ENCODE results near the gene YWHAB.
"Not testable (repeated sequence)": the region's sequence is repeated elsewhere in the genome, so short reads cannot be mapped to it uniquely, and the experiment has no call there.

The YWHAB gene

DNA sequence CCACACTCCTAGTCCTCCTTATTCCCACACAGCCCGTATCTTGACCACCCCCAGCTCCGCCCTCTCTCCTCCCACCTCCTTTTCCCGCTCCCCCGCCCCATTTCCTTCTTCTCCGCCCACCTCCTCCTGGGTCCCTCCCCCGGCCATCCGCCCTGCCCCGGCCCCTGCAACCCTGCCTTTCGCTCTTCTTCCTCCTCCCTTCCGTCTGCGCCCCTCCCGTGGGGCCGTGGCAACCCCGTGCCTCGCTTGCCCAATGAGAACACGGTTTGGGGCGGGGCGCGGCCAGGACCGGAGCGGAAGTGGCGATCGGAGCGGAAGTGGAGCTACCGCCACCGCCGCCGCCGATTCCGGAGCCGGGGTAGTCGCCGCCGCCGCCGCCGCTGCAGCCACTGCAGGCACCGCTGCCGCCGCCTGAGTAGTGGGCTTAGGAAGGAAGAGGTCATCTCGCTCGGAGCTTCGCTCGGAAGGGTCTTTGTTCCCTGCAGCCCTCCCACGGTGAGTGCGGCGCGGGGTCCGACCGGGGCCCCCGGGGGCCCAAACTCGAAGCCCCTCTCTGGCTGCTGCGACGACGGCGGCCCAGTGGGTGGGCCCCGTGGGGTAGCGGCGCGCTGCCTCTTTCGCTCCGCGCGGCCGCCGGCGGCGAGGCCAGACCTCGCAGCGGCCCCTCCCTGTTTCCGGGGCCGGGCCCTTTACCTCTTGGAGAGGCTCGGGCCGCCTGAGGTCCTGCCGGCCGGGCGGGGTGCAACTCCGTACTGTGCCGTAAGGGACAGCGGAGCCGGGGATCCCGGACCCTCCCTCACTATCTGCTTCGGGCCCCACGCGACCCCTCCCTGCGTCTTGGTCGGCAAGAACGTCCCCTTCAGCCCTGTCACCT lies at the start of gene YWHAB:
Gene YWHAB, plus strand, starts transcription at position 314 of the 874 bp plus-strand sequence. CDS start 15,829 bp downstream, outside the sequence.
- DNase-seq = peak; percentile 98

DNA sequence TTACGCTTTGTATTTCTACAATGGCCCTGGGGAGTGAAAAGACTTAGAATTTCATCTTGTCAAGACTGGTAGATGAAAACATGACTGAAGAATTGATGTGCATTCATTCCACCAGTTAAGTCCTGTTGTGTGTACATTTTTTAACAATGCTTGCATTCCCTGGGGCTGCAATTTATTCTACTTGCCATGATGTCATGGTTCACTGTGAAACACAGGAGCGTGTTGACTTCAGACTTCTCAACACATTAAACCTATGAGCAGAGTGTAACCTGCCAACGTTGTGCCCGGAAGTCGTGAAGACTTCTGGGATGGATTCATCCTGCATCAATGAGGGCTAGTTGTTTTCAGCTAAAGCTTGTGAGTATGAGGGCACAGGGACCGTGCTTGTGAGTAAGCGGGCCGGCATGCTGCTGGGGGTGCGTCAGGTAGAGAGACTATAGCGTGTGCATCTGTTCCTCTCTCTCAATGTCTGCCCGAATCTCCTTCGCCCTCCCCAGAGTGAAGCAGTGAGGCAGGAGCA lies 48.8 kb upstream of the YWHAB start:
- DNase-seq = no peak

DNA sequence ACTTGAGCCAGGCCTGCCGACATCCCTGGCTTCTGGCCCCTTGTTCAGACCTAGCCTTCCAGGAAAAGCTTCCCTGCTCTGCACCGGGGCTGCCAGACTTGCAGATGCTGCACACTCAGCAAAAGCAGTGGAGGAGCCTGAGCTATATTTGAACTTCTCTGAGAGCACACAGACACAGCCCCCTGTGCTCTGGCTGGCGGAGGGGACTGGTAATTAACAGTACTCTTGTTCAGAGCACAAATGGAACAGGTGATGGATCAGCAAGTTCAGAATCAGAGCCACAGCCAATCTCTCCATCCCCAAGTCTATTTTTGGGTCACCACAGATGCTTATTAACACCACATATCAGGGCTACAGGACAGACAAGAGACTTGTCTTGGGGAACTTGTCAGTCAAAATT lies 47.6 kb upstream of the YWHAB start:
- no peak for DNase-seq

DNA sequence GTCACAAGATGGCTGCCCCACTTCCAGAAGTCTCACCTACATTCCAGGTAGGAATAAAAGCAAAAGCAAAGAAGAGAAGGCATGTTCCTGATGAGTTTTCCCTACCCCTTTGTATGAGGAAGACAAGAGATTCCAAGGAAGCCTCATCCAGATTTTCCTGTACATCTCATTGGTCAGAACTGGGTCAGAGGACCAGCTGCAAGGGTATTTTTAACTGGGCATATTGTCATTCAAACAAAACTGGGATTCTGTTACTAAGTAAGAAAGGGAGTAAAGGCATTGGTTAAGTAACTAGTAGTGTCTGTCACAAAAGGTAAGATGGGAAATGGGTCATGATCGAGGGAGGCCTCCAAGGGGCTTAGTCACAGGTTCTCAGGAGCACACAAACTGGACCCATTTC lies 47.0 kb upstream of the YWHAB start:
- no peak for DNase-seq

DNA sequence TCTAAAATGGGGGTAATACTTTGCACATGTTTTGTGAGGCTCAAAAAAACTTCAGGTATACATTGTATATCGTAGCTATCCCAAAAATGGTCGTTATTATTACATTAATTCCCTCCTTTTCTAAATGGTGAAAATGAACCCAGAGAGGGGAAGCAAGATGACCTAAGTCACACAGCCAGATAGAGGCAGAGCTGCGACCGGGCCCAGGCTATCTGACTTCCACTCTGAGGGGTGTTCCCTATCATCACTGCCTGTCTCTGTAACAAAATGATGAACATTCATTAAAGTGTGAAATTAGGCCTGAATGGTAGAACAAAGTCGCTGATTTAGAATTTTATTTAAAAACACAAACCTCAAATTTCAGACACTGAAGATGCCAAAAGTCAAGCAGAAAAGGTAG lies 46.0 kb upstream of the YWHAB start:
- no peak for DNase-seq

DNA sequence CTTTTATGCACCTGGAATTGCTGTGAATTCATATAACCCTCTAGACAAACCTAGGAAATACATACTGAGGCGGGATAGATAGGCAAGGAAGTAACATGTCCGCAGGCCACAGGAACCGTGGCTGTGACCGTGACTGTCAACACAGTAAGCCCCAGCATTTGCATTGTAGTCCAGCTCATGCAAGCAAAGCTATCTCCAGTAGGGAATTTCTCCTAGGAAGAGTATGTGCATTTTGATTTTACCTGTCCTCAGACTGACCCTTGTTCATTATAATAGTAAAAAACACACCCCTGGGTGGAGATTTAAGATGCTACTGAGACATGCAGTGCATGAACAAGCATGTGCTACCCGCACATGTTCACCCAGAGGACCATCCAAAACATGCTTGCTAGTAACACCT lies 44.7 kb upstream of the YWHAB start:
- no peak for DNase-seq

DNA sequence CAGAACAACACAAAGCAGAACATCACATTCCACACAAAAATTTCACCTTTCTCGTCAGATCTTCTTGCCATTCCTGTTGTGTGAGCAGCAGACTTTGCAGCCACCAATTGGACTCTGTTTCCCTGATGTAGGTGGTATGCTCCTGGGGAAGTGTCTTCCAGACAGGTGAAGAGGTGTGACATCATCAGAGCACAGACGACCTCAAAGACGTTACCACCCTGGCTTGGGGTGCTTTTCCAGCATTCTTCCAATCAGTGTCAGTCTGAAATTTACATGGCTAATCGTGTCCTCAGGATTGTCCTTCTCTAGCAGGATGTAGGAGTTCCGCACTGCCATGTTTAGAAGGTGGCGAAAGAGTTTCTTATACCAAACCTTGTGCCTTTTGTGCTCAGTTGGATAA lies 43.5 kb upstream of the YWHAB start:
- no peak for DNase-seq

DNA sequence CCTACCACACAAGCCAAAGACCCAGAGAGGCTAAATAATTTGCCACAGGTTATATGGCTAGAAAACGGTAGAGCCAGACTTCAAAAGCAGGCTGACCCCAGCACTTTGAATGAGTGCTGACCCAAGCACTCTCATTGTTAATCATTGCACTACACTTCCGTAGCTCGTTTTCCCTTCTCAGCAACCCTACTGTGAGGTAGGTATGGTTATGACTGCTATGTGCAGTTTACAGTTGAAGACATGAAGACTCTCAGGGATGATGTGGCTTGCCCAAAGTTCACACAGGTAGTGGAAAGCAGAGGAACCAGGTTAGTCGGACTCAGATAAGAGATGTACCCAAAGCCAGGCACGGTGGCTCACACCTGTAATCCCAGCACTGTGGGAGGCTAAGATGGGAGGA lies 41.6 kb upstream of the YWHAB start:
- no peak for DNase-seq

DNA sequence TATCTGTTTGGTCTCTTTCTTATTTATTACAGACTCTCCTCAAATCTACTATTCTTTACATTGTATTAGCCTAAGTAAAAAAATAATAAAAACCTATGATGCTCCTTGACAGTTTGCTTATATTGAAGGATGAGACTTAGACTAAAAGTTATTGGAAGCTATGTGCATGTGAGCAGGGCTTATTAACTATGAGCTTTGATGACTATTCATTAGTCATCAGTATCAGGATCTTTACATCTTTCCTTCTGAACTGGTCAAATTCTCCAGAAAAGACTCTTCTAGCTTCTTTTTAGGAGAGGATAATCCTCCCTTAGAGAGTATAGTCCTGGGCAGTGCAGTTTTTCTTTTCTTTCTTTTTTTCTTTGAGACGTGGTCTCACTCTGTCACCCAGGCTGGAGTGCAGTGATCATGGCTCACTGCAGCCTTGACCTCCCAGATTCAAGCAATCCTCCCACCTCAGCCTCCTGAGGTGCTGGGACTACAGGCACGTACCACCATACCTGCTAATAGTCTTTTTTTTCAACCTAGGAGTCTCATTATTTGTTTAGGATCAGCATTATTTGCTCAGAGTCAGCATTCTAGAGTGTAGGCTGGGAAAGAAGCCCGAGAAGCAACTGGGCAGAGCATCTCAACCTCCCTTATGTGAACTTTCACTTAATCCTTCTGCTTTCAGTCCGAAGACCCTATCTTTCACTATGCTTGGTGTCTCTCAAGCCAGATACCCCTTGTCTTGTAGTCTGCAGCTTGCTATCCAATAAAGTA lies 37.1 kb upstream of the YWHAB start:
- DNase-seq = no peak

DNA sequence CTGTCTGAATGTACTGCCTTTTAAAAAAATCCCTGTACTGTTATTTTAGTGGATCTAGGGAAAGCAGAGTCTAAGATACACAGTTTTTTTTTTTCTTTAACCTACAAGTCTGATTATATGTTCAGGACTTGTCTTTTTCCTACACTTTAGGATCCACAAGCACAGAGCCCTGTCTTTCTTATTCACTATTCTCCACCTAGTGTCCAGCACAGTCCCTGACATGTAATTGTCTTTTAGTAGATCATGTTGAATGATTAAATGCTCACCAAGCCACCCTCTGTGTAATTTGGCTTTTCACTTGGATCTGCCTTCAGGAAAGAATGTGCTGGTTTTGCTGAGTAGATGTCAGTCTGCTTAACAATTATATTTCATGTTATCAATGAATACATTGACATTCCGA lies 35.8 kb upstream of the YWHAB start:
- DNase-seq = no peak

DNA sequence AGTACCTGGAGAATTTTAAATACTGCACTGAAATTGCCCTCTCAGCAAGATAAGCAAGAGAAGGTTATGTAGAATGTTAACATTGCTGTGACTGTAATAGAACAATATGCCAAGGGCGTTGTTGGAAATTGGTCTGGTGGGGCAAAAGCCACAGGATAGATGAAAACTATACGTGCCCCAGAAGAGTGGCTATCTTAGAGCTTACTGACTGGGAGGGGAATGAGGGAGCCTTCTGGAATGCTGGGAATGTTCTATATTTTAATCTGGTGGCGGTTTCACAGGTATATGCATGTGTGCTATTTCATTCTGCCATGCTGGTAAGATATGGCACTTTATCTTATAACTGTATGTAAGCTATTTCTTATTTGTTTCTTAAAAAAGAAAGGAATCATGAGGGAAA lies 35.2 kb upstream of the YWHAB start:
- DNase-seq = no peak

DNA sequence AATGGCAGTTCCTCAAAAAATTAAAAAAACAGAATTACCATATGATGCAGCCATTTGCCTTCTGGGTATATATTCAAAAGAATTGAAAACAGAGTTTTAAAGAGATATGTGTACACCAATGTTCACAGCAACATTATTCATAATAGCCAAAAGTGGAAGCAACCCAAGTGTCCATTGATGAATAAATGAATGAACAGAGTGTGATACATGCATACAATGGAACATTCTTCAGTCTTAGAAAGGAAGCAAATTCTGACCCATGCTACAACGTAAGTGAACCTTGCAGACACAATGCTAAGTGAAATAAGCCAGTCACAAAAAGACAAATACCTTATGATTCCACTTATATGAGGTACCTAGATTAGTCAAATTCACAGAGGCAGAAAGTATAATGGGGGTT lies 34.7 kb upstream of the YWHAB start:
- DNase-seq = no peak

DNA sequence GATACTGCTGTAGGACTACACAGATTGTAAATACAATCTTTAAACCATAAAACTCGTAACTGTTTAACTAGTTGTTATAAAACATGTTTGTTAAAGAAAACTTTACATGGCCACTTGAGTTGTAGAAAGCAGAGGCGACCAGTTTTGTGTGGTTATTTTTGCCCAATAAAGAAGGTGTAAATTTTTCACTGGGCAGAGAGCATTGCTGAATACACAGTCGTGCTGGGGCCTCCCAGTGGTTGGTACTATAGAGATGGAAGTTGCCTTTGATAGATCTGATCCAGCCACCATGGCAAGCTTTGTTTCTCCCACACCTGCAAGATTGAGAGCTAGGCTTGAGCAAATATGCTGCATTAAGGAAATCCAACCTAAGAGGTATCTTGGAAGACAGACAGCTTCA lies 34.0 kb upstream of the YWHAB start:
- no peak for DNase-seq

DNA sequence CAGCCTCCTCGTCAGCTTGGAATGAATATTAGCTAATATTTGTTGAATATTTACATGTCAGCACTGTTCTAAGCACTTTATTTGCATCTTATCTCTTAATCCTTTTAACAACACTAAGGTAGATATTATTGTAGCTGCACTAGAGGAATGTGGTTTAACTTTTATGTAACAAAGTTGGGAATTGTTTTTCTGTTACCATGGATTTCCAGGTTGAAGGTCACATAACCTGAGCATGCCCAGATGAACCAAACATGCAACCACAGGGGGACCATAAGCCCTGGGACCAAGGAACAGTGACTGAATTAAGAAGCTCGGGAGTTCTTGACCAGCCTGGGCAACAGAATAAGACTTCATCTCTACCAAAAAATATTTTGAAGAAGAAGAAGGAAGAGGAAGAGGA lies 29.1 kb upstream of the YWHAB start:
- DNase-seq = no peak

DNA sequence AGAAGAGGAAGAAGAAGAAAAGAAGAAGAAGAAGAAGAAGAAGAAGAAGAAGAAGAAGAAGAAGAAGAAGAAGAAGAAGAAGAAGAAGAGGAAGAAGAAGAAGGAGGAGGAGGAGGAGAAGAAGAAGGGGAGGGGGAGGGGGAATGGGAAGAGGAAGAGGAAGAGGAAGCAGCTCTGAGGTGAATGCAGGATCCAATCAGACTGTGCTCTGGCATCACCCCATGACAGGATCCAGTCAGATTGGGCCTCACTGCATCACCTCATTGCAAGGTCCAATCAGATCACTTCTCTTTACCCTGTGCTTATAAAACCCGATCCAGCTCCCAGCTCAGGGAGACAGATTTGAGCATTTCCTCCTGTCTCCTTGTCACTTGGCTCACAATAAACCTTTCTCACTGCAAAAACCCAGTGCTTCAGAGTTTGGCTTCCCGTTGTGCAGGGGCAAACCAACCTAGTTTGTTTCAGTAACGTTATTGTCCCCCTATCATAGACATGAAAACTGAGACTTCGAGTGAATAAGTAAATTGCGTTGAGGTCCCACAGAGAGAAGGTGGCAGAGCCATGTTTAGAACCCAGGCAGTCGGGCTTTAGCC lies 28.6 kb upstream of the YWHAB start:
- no peak for DNase-seq

DNA sequence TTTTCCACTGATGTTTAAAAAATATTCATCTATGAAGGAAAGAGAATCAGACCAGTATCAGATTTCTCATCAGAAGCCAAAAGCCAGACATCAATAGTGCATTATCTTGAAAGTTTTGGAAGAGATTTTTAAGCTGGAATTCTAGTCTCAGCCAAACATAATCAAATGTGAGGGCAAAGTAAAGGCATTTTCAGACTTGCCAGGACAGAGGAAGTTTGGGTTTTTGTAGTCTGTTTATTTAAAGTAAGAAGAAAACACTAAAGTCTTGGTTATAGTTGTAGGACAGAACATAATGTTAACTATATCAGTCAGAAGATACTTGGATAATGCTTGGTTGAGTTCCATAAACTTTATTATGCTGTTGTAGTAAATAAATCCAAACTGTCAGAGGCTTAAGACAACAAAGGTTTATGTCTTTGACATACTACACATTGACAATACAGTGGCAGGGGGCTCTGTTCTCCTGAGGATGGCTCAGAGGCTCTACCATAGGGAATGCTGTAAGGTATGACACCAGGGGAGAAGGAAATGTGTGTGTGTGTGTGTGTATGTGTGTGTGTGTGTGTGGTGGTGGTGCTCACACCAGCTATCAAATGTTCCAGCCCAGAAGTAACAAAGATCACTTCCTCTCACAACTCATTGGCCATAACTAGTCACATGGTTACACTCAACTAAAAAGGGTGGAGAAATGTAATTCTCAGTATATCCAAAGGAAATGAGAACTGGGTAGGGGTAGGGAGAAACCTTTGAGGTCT lies 26.7 kb upstream of the YWHAB start:
- no peak for DNase-seq

DNA sequence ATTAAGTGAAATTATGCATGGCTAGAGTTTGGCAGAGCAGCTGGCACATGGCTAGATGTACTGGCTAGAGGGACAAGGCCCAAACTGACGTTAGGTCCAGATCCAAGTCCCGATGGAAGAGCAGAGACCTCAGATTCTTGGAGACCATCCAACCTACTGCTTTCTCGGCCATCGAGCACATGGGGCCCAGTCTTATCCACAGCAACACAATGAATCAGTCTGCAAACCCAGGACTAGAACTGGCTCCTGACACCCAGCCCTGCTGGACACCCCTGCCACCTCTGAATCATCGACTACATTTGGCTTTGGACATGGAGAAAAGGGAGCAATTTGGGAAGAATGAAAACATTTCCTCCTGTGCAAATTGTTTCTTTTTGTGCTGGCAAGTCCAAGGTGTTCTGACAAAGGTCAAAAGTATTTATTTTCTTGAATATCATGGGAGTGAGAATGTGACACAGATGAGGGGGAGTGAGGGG lies 23.9 kb upstream of the YWHAB start:
- no peak for DNase-seq

DNA sequence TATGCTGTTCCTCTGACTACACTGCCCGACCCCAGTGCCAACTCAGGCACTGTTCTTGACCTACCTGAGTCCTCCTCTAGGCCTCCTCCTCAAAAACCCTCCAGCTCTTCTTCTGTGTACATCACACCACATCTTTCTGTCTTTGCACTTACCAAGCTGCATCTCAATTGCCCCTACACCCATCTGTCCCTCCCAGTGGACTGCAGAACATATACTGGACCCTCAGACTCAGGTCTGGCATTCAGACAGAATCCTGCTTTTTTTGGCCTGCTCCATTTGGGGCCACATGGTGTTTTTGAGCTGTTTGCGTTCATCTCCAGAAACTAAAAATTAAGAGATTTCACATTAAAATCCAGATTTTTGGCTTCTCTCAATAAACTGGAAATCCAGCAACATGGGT lies 23.2 kb upstream of the YWHAB start:
- DNase-seq = no peak

DNA sequence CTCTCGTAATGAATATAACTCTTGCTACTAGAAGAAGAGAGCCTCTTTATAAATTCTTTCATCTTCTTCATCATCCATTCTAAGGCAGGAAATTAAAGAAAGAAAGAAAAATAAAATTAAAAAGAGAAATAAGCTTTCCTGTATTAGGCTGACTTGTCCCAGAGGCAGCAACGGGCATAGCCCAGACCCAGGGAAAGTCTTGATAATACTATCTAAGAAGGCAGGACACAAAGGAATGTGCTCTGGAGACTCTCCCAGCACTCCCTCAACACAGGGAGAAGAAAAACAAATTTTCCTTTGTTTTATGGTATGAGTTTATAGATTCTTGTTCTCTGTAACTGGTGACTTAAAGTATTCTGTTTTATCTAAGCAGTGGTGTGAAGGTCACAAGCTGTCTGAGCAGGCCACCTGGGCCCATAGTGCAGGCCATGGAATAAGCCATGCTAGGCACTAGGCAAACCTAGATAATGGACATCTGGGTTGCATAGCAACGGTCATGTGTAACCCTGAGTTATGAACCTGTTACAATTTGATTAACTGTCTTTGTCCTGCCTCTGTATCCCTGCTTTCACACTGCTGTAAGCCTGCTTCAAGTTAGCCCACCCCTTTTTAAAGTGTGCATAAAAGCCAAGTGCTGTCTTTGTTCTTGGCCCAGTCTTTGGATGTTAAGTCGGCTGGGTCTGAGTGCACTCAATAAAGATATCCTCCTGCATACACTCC lies 22.0 kb upstream of the YWHAB start:
- not testable (repeated sequence) for DNase-seq

DNA sequence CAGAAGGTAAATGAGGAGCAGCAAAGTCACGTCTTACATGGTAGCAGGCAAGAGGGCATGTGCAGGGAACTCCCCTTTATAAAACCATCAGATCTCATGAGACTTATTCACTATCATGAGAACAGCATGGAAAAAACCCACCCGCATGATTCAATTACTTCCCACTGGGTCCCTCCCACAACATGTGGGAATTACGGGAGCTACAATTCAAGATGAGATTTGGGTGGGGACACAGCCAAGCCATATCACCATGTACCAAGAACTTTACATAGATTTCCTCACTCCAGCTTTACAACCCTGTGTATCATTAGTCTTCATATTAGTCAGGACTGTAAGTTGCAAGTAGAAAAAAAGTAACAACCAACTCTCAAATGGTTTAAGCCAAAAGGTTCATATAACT lies 21.0 kb upstream of the YWHAB start:
- not testable (repeated sequence) for DNase-seq

DNA sequence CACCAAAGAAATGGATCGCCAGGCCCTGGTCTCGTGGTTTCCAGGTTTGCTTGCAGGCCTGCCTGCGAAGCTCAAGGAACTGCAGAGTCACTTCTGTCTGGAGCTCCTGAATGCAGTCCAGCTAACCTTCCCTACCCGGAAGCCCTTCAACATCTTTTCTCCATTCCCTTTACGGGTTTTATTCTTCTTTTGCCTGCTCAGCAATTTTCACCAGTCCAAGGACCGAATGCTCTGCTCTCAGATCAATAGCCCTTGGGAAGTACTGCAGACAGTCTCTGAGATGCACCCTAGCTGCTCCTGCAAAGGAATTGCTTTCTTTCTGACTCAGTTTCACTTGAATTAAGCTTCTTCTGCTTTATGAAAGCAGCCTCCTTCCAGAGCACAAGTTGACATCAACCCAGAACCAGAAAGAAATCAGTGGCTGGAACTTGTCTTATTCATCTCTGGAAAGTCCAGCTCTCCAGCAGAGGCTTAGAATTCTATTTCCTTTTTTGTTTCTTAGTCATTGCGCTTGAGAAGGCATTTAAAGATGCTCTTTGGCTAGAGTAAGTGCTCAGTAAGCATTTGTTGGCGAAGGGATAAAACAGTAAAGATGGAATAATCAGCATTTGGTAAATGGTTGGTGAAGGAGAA lies 18.7 kb upstream of the YWHAB start:
- no peak for DNase-seq

DNA sequence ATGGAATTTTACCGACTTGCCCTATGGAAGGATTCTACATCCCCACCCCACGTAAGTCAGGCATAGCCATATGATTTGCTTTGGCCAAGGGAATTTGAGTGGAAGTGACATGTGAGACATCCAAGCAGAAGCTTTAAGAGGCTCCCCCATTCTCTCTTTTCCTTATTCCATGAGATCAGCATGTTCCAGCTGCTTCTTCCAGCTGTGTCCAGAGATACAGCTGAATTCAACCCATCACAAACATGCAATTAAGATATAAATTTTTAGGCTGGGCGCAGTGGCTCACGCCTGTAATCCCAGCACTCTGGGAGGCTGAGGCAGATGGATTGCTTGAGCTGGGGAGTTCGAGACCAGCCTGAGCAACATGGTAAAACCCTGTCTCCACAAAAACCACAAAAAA lies 16.0 kb upstream of the YWHAB start:
- DNase-seq = no peak
